ENCODE data around the gene NFE2.
"Not testable (repeated sequence)": the region's sequence is repeated elsewhere in the genome, so short reads cannot be mapped to it uniquely, and the experiment has no call there.

The NFE2 gene

DNA sequence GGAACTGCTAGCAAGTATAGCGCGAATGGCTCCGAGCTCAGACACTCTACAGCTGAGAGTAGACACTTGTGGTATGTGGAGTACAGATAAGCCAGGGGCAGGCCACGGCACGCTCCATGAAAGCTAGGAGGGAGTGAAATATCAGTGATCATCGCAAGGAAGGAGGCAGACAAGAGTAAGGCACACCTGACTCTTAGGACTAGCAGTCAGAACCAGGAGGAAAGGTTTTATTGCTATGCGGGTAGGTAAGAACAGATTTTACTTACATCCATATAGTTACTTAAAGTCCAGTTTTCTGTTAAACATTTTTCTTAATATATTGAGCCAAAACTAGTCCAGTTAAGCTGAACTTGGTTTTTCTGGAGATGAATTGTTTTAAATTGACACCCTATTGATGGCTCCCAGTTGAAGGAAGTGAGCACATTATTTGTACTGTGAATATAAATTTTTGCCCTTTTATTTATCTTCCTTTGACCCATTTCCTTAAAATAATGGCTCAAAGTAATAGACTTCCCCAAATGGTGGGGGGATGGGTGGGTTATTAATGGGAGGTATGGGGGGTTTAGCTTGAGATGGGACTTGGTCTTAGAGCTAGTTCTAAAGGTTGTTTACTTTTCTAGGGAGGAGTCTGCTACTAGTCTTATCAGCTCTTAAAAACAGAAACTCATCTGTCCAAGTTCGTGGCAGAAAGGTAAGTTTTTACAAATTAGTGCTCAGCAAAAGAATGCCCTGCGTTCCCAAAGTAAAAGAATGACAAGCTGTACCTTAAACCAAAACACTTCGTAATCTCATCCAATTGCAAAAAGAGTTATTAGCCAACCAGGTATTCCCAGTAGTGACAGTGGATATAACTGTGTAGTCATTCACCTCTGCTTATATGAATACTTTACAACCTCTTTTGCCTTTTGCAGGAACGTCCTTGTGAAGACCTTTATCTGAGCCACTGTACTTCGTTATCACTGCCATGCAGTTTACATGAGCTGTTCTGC is 14.5 kb downstream of the NFE2 start:
- H3K4me3 ChIP-seq (ENCODE audit: low read depth, low read length) = no peak overlapping the region
- TF ChIP-seq CTCF (IDR thresholded peaks at IDR 0.05; ENCODE audit: low read depth, low read length, missing control alignments) = no peak
- DNase-seq (ENCODE audit: low read depth) = no peak

DNA sequence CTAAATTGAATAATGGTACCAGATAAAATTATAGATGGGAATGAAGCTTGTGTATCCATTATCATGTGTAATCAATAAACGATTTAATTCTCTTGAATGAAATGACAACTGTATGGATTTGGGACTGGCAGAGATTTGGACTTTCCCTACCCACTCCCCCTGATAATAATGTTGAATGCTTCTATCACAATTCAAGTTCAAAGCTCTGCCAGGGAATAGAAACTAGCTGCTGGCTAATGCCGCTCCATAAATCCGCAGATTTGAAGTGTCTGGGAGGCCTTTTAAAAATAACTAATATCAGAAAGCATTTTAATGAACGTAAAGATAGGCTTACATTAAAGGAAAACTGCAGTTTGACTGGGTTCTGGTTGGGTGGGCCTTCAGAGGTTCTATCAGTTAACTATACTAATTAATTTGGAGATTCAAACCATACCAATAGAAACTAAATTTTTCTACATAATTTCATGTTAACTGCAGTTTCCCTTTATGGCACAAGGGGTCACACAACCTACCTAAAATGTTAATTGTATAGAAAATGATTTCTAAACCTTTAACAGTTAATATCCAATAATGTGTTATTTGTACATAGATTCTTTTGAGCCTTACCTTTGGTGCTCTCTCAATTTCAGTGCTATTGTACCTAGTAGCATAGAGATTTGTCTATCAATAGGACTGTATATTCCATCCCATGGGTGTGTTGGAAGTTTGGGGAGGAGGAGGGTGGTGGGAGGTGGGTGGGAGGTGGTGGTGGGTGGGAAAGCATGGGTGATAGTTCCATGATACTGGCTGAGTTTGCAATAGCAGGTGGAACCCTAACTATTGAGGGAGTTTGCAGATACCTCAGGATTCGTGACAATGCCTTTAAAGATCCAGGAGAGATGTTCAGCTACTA is 15.4 kb downstream of the NFE2 start:
- no peak for DNase-seq (ENCODE audit: low read depth)
- no peak overlapping the region for H3K4me3 ChIP-seq (ENCODE audit: low read depth, low read length)
- TF ChIP-seq CTCF (IDR thresholded peaks at IDR 0.05; ENCODE audit: low read depth, low read length, missing control alignments) = no peak

GRCh38 chr12:54284070-54284780 is 16.6 kb downstream of the NFE2 start:
- not testable (repeated sequence) for DNase-seq (ENCODE audit: low read depth)
- H3K4me3 ChIP-seq (ENCODE audit: low read depth, low read length) = peak overlapping the region; percentile 98; the same call in 1 of the 2 replicates

DNA sequence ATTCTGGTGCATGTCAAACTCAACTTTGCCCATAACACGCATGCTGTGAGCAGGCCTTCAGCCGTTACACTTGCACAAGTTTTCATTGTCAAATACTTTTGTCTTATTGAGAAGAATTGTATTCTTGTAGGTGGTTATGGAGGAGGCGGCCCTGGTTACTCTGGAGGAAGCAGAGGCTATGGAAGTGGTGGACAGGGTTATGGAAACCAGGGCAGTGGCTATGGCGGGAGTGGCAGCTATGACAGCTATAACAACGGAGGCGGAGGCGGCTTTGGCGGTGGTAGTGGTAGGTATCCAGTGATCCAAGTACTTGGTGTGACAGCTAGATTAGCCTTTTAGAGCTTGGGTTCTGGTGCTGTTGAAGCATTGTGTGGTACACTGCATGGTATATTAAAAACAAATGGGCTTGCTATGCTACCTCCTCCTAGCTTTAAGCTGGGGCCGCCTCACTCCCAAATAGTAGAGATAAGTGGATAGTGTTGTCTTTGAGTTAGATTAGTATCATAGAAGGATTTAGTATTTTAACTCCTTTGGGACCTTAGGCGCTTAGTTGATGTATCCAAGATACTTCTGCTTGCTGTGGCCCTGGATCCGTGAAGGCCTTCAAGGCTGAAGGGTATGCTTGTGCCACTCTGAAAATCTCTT is 17.7 kb downstream of the NFE2 start:
- no peak for DNase-seq (ENCODE audit: low read depth)
- H3K4me3 ChIP-seq (ENCODE audit: low read depth, low read length) = peak overlapping the region; percentile 98

DNA sequence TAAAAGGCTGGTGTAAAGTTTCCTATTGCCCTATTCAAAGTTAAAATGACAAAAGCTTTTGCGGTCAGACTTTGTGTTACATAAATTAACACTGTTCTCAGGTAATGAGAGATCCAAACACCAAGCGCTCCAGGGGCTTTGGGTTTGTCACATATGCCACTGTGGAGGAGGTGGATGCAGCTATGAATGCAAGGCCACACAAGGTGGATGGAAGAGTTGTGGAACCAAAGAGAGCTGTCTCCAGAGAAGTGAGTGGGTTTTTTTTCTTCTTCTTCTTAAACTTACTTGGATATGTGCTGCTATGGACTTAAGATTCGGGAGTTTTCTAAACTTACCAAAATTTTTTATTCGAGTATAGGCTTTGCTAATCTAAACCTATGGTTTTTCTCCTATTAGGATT is 19.1 kb downstream of the NFE2 start:
- not testable (repeated sequence) for DNase-seq (ENCODE audit: low read depth)
- peak overlapping the region; percentile 98 for H3K4me3 ChIP-seq (ENCODE audit: low read depth, low read length)

More for the DNA sequence above, 17.7 kb downstream of the NFE2 start:
- no peak for TF ChIP-seq CTCF (IDR thresholded peaks at IDR 0.05; ENCODE audit: low read depth, low read length, missing control alignments)

DNA sequence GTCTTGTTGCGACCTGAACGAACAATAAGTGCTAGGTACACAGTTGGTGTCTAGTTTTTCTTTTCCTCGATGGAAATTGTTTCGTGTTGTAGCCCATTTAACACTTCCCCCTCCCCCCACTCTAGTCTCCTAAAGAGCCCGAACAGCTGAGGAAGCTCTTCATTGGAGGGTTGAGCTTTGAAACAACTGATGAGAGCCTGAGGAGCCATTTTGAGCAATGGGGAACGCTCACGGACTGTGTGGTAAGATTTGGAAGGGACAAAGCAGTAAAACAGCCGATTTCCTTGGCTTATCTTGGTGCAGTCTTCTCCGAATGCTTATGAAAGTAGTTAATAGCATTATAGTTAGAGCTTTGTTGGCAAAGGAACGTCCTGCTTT is 19.6 kb downstream of the NFE2 start:
- not testable (repeated sequence) for DNase-seq (ENCODE audit: low read depth)
- H3K4me3 ChIP-seq (ENCODE audit: low read depth, low read length) = peak overlapping the region; percentile 98

DNA sequence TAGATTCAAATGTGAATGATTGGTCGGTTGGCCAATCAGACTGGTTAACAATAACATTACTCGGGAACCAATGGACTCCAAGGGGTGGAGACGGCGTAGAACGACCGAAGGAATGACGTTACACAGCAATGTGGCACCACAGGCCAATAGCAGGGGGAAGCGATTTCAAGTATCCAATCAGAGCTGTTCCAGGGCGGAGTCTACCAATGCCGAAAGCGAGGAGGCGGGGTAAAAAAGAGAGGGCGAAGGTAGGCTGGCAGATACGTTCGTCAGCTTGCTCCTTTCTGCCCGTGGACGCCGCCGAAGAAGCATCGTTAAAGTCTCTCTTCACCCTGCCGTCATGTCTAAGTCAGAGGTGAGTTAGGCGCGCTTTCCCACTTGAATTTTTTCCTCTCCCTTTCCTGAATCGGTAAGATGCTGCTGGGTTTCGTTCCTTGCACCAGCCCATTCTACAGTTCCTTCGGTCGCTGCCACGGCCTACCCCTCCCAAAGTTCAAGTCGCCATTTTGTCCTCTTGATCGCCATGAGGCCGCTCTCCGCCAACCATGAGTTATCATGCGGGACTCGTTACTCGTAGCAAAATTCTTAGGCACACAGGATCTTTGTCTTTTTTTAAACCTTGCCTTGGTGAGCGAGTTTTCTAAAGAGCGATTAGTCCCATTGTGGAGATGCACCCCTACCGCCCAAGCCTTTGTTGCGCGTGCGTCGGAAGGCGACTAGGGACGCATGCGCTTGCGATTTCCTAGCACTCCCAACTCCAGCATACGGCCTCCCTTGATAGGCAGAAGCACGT is 20.2 kb downstream of the NFE2 start, which contains the start of gene HNRNPA1:
HNRNPA1 (plus strand) TSS at position 259 of the 793 bp plus-strand sequence; CDS start at position 341, 82 bp downstream.
- peak; percentile 100 for DNase-seq (ENCODE audit: low read depth)
- no peak for TF ChIP-seq CTCF (IDR thresholded peaks at IDR 0.05; ENCODE audit: low read depth, low read length, missing control alignments)
- peak within 1 kb of the TSS; percentile 98 for H3K4me3 ChIP-seq (ENCODE audit: low read depth, low read length)
